Activated T-cell treated with anti-CD3 and anti-CD28 coated beads for 48 hours (primary cell): ENCODE results near the gene KCNK18.
A peak's percentile ranks its signal among the peaks of the same experiment; 100 is the strongest.
"Not testable (repeated sequence)": the region's sequence is repeated elsewhere in the genome, so short reads cannot be mapped to it uniquely, and the experiment has no call there.

Experiments used
- DNase-seq: peaks from one replicate; pipeline ENCODE4 v3.0.0-alpha.2; 2020; ENCODE audit warnings: low read depth

The KCNK18 gene

GRCh38 chr10:117170244-117170643 is 27.0 kb upstream of the KCNK18 start:
- DNase-seq = no peak

GRCh38 chr10:117174439-117175214 is 22.7 kb upstream of the KCNK18 start:
- DNase-seq = peak; percentile 75

GRCh38 chr10:117175215-117175900 is 21.9 kb upstream of the KCNK18 start:
- DNase-seq = no peak

GRCh38 chr10:117175901-117176534 is 21.3 kb upstream of the KCNK18 start:
- peak; percentile 65 for DNase-seq

- DNase-seq = no peak
Measured at GRCh38 chr10:117178190-117178589, 19.1 kb upstream of the KCNK18 start.

GRCh38 chr10:117184296-117184695 is 13.0 kb upstream of the KCNK18 start:
- no peak for DNase-seq

GRCh38 chr10:117184821-117185220 is 12.5 kb upstream of the KCNK18 start:
- DNase-seq = no peak

- DNase-seq = not testable (repeated sequence)
Measured at GRCh38 chr10:117185817-117186216, 11.5 kb upstream of the KCNK18 start.

GRCh38 chr10:117186832-117187615 is 10.3 kb upstream of the KCNK18 start:
- DNase-seq = no peak

GRCh38 chr10:117188371-117188770 is 8.9 kb upstream of the KCNK18 start:
- DNase-seq = no peak

GRCh38 chr10:117189557-117189956 is 7.7 kb upstream of the KCNK18 start:
- DNase-seq = no peak

GRCh38 chr10:117198088-117198487 is 799 bp downstream of the KCNK18 start:
- DNase-seq = no peak

- DNase-seq = no peak
Measured at GRCh38 chr10:117201826-117202225, 4.5 kb downstream of the KCNK18 start.

- no peak for DNase-seq
Measured at GRCh38 chr10:117204316-117204715, 7.0 kb downstream of the KCNK18 start.

GRCh38 chr10:117212176-117212575 is 14.9 kb downstream of the KCNK18 start:
- DNase-seq = no peak

GRCh38 chr10:117214401-117214800 is 17.1 kb downstream of the KCNK18 start:
- no peak for DNase-seq

- DNase-seq = no peak
Measured at GRCh38 chr10:117215079-117215478, 17.8 kb downstream of the KCNK18 start.

- no peak for DNase-seq
Measured at GRCh38 chr10:117216028-117216427, 18.7 kb downstream of the KCNK18 start.

- peak; percentile 69 for DNase-seq
Measured at GRCh38 chr10:117216611-117217195, 19.4 kb downstream of the KCNK18 start.

GRCh38 chr10:117217196-117217761 is 20.0 kb downstream of the KCNK18 start:
- no peak for DNase-seq

GRCh38 chr10:117218654-117219053 is 21.4 kb downstream of the KCNK18 start:
- DNase-seq = no peak
